K562 (cell line): ENCODE data around the gene ELAVL3. TPM values are rescaled to one million over a fixed set of nuclear protein-coding genes. Genes with fewer than 3 reads are reported as not detected.

Experiments used
- CREB1 ChIP-seq, 2 experiments: sonication (generic) in 1 of 2; formaldehyde crosslinking in 1 of 2; IDR thresholded peaks; 2 replicates each; pipeline versions ENCODE4 v1.6.1 to v1.8.0; 2012 to 2022; ENCODE audit warnings: inconsistent platforms in 1 of 2, mild to moderate bottlenecking in 1 of 2, missing genetic modification reagents in 1 of 2, moderate library complexity in 1 of 2
- FOSL1 ChIP-seq: fragments of 200-800 bp; sonication (Bioruptor generic); conservative IDR thresholded peaks from 2 replicates; pipeline ENCODE4 v1.6.1; 2016; ENCODE audit warnings: missing genetic modification characterization, missing compliant biosample characterization
- NFIC ChIP-seq: fragments of 450-650 bp; IDR thresholded peaks from 2 replicates; pipeline ENCODE4 v1.6.1; 2017; ENCODE audit warnings: mild to moderate bottlenecking, inconsistent platforms
- POLR2G ChIP-seq: fragments of 200-400 bp; formaldehyde crosslinking; IDR thresholded peaks from 2 replicates; pipeline ENCODE4 v1.6.1; 2017; ENCODE audit warnings: low read depth, mild to moderate bottlenecking, antibody characterized with exemption, low read length, moderate library complexity
- POLR2H ChIP-seq: IDR thresholded peaks from 2 replicates; pipeline ENCODE4 v1.6.1; 2016; ENCODE audit warnings: missing genetic modification characterization, low read depth, mild to moderate bottlenecking, control low read depth, missing compliant biosample characterization, moderate library complexity
- RBM22 ChIP-seq: fragments of 200-400 bp; formaldehyde crosslinking; IDR thresholded peaks from 2 replicates; pipeline ENCODE4 v1.6.1; 2018; ENCODE audit warnings: low read length, low read depth; ENCODE audit not compliant: poor library complexity, severe bottlenecking
- REST ChIP-seq, 2 experiments: fragments of 450-650 bp; formaldehyde crosslinking in 1 of 2; IDR thresholded peaks; 2 replicates each; pipeline versions ENCODE4 v1.4.0 to v1.6.1; 2014 to 2020; ENCODE audit warnings: mild to moderate bottlenecking in 2 of 2, borderline replicate concordance in 1 of 2, low read depth in 1 of 2
- SUPT5H ChIP-seq: fragments of 450-650 bp; IDR thresholded peaks from 2 replicates; pipeline ENCODE4 v1.6.1; 2016
- ZNF785 ChIP-seq: fragments of 250-450 bp; sonication (Bioruptor Pico); IDR thresholded peaks from 2 replicates; pipeline ENCODE4 v1.4.0; 2020; ENCODE audit warnings: mild to moderate bottlenecking
- polyA plus RNA-seq, 8 experiments: library from polyadenylated mRNA; depleted of rRNA in 4 of 8; stranded (reverse) in 5 of 8; unstranded in 3 of 8; fragments of >200 nt; fragmentation: Nextera tagmentation in 2 of 8; fragmentation: Illumina TruSeq in 1 of 8; extraction: Ambion mirVana in 2 of 8; extraction: Trizol in 1 of 8; gene quantifications; 2 replicates each; pipeline versions ENCODE4 v1.2.1 to v1.2.3, GENCODE V29; 2011 to 2014; ENCODE audit warnings: inconsistent platforms in 1 of 8, missing spikeins in 1 of 8
- total RNA-seq, 7 experiments: library from RNA; depleted of rRNA in 6 of 7; stranded (reverse); fragments of >200 nt in 6 of 7; fragmentation: Illumina TruSeq in 2 of 7; extraction: Trizol in 2 of 7; gene quantifications; 2 replicates each; pipeline versions ENCODE4 v1.2.1 to v1.2.3, GENCODE V29; 2011 to 2021; ENCODE audit warnings: low replicate concordance in 1 of 7
- TF ChIP-seq, protein P1 (sequence below), 3 experiments: fragments of 200-800 bp in 1 of 3; fragments of 250-450 bp in 1 of 3; fragments of 450-650 bp in 1 of 3; sonication (Bioruptor Pico) in 1 of 3; sonication (Bioruptor generic) in 1 of 3; formaldehyde crosslinking in 1 of 3; IDR thresholded peaks; 2 replicates each; pipeline versions ENCODE4 v1.6.1 to v1.8.0; 2016 to 2022; ENCODE audit warnings: mild to moderate bottlenecking in 2 of 3, missing genetic modification characterization in 2 of 3, missing compliant biosample characterization in 1 of 3, moderate library complexity in 1 of 3
- TF ChIP-seq, protein P2 (sequence below), 3 experiments: IDR thresholded peaks in 2 of 3; conservative IDR thresholded peaks in 1 of 3; 2 replicates each; pipeline ENCODE4 v1.5.1; 2011 to 2012; ENCODE audit warnings: low read length in 3 of 3, mild to moderate bottlenecking in 3 of 3, control low read depth in 2 of 3, improper control_type of control experiment in 1 of 3, inconsistent platforms in 1 of 3, low read depth in 1 of 3, mixed read lengths in 1 of 3, moderate library complexity in 1 of 3; ENCODE audit not compliant: insufficient read depth in 2 of 3

ELAVL3 gene
- total and polyA plus RNA-seq, 9 of the 15 experiments (the other 6 are each of a cell fraction or from before 2014, with no cell fraction given), result not detected

DNA sequence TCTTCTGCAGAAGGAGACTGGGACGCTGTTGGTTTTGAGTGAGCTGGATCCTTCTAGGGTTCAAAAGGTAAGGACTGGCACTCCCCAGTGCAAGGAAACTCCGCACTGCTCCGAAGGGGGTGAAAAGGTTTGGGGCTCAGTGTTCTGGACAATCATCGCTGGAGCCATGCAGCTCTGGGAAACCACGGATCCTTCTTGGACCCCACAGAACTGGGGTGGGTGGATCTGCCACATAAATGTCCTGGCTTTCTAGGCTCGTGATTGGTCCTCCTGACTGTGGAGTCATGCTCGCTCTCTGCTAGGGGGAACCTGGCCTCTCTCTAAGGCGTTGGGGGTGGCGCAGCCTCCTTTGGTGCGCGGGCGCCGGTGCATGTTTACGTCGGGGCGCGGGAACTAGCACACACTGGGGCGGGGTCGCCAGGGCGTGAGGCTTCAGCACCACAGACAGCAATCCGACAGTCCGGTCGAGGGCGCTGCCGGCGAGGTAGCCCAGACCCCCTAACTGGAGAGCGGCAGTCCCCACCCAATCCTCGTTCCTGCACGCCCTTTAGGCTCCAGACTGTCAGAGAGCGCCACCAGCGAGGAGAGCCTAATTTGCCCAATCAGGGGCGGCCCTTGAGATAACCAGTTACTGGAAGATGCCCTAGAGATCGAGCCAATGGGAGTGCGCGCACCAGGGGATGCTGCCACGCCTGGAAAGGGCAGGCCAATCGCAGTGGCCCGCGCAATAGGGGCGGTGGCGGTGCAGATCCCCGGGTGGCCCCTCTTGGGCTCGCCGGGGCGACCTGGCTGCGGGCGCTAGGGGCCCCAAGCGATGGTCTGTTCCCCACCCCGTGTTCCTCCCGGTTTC is 913 bp upstream of the ELAVL3 start (continued):
- TF ChIP-seq CREB1 (IDR thresholded peaks at IDR 0.05) (0 out of 2 replicates have a peak, but pooled peaks have one; percentile 42), CREB1 (CRISPR knock-in tag; IDR thresholded peaks at IDR 0.05) (no peak), POLR2G (peak; percentile 77), REST (IDR thresholded peaks at IDR 0.05; ENCODE audit: borderline replicate concordance) (peak; percentile 97), REST (CRISPR knock-in tag; IDR thresholded peaks at IDR 0.05; ENCODE audit: low read depth) (peak; percentile 91; the same call in 1 of the 2 replicates), NFIC (peak; percentile 49), SUPT5H (0 out of 2 replicates have a peak, but pooled peaks have one; percentile 4), ZNF785 (no peak), POLR2H (tag) (no peak), FOSL1 (tag) (no peak), RBM22 (peak; percentile 46)
- TF ChIP-seq, protein P1, sequence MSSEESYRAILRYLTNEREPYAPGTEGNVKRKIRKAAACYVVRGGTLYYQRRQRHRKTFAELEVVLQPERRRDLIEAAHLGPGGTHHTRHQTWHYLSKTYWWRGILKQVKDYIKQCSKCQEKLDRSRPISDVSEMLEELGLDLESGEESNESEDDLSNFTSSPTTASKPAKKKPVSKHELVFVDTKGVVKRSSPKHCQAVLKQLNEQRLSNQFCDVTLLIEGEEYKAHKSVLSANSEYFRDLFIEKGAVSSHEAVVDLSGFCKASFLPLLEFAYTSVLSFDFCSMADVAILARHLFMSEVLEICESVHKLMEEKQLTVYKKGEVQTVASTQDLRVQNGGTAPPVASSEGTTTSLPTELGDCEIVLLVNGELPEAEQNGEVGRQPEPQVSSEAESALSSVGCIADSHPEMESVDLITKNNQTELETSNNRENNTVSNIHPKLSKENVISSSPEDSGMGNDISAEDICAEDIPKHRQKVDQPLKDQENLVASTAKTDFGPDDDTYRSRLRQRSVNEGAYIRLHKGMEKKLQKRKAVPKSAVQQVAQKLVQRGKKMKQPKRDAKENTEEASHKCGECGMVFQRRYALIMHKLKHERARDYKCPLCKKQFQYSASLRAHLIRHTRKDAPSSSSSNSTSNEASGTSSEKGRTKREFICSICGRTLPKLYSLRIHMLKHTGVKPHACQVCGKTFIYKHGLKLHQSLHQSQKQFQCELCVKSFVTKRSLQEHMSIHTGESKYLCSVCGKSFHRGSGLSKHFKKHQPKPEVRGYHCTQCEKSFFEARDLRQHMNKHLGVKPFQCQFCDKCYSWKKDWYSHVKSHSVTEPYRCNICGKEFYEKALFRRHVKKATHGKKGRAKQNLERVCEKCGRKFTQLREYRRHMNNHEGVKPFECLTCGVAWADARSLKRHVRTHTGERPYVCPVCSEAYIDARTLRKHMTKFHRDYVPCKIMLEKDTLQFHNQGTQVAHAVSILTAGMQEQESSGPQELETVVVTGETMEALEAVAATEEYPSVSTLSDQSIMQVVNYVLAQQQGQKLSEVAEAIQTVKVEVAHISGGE (CRISPR knock-in tag; IDR thresholded peaks at IDR 0.05), result no peak
- TF ChIP-seq, protein P2, sequence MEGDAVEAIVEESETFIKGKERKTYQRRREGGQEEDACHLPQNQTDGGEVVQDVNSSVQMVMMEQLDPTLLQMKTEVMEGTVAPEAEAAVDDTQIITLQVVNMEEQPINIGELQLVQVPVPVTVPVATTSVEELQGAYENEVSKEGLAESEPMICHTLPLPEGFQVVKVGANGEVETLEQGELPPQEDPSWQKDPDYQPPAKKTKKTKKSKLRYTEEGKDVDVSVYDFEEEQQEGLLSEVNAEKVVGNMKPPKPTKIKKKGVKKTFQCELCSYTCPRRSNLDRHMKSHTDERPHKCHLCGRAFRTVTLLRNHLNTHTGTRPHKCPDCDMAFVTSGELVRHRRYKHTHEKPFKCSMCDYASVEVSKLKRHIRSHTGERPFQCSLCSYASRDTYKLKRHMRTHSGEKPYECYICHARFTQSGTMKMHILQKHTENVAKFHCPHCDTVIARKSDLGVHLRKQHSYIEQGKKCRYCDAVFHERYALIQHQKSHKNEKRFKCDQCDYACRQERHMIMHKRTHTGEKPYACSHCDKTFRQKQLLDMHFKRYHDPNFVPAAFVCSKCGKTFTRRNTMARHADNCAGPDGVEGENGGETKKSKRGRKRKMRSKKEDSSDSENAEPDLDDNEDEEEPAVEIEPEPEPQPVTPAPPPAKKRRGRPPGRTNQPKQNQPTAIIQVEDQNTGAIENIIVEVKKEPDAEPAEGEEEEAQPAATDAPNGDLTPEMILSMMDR (IDR thresholded peaks at IDR 0.05 in 2 of 3, conservative IDR thresholded peaks at IDR 0.05 in 1 of 3; ENCODE audit: insufficient read depth in 2 of 3, low read depth in 1 of 3, low read length in 3 of 3), result peak in 1 of 3 experiments; percentile 16; a peak in 1 of 6 replicates
